NCI-H69 (cell line): ENCODE data around the gene MMP20.

ENCODE experiments used
- DNase-seq: peaks from one replicate; lab custom pipeline; 2025; lab: John Stamatoyannopoulos, UW

MMP20 gene

DNA sequence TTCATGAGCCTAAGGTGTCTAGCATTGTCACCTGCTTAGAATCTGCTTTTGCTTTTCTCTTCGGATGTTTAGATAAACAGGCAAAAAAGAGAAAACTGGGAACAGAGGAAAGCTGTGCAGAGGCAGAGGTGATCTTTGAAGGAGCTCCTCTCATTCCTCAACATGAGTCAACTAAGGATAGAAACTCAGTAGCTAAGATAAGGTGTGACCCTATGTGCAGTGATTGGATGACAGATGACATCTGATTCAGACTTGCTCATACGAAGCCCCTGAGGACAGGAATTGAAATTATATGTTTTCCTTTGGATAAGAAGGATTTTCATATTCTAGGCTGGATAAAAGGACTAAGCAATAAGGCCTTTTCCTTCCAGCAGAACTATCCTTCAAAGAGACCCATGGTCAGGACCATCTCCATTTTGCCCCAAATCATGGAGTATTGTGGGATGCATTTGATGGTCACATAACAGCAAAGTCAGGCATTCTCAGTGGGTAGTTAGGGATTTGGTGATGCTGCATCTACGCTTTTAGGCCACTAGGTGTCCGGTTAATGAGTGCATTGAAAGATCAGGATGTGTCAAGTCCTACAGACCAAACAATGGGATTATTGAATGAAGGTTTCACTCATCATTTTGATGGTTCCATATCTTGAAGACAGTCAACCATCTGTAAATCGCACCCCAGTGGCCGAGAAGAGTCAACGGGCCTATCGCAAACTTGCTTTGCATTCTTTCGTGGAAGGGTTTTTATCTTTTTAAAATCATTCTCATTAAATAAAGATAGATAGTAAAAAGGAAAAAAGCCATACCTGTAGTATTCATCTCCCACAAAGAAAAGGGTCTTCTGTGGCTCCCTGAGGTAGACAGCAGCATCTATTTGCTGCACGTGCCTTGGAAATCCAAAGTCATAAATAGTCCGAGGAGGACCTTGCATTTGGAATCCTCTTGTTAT is 32.2 kb downstream of the MMP20 start:
- DNase-seq = peak; percentile 54

DNA sequence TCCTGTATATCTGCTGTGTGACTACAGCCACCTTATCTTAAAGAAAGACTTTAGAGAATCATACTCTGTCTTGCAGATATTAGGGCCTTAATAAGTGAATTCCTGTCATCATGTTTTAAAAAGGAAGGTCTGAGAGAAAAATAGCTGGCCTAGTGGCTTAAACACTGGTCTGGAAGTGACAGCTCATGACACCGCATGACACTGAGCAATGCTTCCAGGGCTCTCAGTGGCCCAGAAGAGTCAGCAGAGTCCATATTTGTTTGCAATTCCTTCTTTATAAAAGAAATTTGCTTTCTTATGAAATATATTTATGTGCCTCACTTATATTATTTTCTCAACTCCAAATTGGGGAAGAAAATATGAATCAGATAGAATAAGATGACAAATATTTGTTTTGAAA is 33.0 kb downstream of the MMP20 start:
- no peak for DNase-seq

DNA sequence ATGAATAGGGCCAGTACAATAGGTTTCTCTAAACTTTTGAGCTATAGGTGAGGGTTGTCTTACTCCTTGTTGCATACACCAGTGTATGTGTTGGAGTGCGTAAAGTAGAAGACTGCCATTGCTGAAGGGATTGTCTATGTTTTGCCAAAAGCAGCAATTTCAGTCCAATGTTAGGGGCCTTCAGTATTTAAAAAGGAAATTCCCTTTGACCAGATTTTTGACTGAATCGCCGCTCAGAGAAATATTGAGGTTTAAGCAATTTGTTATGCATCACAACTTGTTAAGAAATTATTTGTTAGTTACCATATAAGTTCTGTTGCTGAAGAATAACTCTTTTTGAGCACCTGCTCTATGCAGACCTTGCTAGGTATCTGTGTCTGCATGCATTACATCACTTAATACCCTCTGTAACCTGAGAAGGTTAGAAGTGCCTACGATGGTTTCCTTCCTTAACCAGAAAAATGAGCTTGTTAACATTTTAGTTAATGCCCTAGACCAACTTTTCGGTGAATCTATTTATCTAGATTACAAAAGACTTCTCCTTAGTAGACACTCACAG is 33.9 kb downstream of the MMP20 start:
- DNase-seq = no peak

DNA sequence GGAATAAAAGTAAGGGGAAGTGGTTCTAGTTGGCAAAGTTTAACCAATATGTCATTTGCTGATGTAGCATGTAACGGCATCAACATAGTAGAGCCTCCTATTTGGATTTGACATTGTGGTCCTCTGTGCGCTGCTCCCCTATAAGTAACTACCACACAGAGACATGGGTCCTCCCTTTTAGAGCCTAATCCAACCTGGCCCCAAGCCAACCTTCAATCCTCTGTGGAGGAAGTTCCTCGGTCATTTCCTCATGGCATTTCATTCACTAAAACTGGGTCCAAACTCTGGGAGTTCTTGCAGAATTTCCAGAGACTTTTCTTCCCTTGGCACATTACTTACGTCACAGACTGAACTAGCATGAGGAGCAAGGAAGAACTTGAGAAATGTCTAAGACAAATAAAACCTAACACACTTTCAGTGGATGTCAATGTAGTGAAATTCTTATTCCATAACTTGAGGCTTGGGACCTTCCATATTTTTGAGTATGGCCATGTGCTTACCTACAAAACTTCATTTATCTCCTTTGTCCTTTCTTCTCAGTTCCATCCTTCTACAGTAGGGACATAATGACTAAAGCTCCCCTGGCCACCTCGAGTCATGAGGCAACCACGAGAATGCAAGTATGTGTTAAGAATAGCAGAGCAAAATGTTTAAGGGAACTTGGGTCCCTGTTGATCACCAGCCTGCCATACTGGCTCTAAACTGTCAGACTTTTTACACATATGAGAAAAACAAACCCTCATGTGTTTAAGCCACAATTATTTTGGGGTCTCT is 34.7 kb downstream of the MMP20 start:
- no peak for DNase-seq

DNA sequence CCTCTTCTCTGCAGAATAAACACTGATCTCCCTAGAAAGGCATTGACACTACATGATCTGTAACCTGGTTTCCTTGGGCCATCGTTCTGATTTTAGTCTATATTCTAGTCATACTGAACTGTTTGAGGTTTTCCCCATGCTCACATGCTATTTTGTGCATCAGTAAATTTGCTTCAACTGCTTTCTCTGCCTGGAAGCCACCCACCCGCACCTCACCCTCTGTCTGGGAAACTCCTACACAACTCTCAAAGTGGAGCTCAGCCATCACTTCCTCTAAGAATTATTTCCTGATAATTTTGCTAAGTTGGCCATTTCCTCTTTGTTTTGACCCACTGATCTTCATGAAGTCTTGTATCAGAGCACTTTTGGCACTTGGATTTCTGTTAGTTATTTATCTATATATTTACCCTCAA is 36.1 kb downstream of the MMP20 start:
- DNase-seq = no peak

DNA sequence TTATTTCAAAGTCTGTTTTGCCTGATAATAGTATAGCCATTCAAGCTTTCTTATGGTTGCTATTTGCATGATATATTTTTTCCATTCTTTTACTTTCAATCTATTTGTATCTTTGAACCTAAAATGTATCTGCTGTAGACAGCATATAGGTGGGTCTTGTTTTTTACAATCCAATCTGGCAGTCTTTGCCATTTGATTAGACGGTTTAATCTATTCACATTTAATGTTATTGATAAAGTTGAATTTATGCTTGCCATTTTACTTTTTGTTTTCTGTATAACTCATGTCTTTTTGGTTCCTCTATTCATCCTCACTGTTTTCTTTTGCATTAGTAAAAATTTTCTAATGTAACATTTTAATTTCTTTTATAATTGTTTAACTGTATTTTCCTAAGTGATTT is 37.4 kb downstream of the MMP20 start:
- no peak for DNase-seq

DNA sequence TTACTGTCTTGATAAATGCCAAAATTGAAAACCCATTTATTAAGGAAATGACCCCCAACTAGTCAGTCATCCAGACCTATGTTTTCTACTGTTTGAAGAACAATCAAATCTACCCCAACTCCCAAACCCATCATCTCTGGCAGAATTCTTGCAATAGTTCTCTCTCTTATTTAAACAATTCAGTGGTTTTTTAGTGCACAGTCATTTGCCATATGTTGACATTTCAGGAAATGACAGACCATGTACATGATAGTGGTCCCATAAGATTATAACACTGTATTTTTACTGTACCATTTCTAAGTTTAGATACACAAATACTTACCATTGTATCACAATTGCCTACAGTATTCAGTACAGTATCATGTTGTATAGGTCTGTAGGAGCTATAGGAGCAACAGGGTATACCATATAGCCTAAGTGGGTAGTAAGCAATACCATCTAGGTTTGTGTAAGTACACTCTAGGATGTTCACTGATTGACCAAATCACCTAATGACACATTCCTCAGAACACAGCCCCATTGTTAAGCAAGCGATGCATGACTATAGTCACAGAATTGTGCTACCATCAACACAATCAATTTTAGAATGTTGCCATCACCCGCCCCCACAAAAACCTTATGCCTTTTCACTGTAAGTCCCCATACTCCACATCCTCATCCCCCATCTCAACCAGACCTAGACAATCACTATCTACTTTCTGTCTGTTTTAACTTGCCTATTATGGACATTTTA is 41.8 kb downstream of the MMP20 start:
- DNase-seq = no peak

DNA sequence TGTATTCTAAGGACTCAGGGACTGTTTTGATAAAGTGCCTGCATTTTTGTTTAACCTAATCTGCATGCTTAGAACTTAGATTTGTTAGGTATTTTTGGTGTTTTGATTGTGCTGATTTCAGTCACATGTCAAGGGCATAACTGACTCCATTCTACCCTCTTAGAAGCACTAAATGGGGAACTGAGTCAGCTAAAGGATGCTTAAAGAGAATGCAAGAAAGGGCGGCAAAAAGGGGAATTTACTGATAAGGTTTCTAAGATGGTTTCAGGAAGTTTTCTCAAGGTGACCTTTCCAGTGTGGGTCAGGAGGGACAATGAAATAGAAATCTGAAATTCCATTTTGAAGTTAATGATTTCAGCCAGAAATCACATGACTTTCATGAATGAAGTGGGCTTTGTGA is 43.0 kb downstream of the MMP20 start:
- no peak for DNase-seq

DNA sequence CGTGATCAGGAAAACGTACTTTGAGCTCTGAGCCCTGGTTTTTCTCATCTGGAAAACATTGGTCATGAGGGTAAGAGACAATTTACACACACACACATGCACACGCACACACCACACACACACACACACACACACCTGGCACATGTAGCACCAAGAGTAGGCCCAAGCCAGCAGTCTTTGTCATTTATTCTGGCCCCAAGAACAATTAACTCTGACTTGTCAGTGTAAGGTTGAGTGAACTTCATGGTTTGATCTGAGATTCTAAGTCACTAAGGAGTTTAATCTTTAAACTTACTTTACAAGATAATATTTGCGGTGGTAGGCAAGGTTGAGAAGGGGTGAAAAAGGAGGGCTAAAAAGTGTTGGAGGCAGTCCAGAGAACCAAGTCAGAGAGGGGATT is 44.1 kb downstream of the MMP20 start:
- DNase-seq = no peak

DNA sequence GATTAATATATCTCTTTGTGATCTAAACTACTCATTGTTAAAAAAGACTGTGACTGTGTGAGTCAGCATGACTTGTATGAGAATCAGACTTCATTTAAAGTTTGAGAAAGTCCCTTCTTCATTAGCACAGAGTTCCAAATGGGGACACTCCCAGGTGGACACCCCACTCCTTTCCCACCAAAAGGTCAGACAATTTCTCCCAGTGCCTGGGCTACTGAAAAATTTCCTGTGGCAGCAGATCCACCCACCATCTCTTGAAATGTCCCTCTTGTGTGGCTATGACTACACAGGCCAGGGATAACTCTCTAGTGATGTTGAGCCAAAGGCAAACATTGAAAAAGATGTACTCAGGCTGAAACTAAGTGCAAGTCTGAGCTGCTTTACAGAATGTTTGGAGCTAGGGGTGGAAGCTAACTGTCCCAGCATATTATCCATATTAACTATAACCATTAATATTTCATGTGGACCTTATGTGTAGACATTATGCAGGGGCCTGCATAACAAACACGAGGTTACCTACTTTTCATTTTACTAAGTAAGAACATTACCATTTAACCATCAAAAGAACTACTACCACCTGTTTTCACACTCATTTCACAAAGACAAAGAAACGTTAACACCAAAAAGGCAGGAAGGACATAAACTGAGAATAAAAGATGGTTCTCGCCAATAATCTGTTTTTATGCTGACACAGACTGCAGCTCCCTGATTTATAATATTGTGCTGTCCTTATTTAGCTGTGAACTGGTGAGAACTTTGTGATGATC is 44.8 kb downstream of the MMP20 start:
- DNase-seq = no peak

DNA sequence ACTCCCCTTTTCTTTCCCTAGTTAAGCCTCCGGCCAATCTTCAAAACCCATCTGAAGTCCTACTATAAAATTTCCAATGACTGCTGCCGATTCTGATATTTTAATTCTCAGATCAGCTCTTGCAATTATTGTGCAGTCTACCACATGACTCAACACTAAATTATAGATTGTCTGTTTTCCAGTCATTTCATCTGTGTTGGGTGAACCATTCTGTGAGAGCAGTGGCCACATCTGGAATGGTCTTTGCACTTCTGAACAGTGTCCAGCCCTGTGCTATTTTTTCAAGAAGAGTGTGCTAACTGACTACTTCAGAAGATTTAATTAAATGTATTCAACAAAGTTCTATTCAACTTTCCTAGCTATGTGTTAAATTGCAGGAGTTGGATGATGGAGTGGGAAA is 47.4 kb downstream of the MMP20 start:
- no peak for DNase-seq

DNA sequence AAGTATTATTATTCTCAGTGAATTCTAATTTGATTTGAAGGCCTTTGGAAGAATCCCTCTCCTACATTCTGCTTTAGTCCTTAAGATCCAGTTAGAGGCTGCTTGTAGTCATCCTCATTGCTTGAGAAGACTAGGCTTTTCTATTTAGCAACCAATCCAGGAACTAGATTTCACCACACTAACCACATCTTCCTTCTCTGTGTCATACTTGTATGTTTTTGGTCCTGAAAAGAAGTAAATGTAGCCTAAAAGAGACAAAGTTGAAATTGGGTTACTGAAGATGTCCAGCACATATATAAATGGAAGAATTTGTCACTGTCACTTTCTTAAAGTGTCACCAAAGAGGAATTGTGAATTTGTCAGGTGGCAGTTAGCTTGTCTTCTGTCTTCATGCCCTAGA is 48.0 kb downstream of the MMP20 start:
- DNase-seq = no peak

DNA sequence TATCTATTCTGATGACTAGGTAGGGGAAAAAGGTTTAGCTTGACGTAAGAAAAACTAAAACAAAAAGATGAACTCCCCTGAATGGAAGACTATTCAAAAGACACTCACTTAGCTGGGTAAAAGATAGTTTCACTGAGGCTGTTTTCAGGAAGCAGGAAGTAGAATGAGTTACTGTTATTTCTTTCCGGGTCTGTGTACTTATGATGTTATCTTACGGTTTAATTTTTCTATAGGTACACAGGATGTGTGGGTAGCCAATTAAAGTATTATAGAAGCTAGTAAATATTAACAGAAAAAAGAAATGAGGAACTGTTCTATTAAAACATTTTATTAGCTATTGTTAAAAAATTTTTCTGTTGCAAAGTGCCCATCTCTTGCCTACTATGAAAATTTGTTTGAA is 48.8 kb downstream of the MMP20 start:
- no peak for DNase-seq

DNA sequence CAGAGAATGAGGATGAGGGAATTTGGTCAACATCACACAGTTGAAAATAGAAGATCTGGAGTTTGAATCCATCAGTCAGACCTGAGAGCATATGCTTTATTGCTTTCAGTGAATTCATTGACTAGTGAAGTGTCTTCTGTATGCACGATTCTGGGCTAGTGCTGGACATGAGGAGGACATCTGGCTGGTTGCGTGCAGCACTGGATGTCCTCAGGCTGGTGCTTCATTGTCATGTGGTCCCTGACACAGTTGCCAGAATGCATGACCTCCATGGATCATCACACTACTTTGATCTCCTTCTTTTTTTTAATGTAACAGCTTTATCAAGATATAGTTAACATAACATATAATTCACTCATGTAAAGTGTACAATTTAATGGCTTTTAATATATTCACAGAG is 50.1 kb downstream of the MMP20 start:
- no peak for DNase-seq

DNA sequence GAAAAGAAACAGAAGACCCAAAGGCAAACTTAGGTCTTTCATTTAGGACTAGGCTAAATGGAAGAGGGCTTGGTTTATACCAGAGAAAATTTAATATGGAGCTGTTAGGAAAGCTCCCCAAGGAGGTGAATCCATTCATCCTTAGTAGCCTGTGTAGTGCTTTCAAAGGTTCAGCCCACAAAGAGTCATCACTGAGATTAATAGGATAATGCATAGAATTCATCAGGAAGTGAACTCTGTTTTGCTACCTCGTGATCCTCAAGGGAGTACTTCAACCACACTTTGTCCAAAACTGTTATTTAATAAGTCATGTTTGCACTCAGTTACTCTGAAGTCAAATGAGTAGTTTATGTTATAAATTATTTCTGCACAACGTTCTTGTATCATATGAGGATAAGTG is 51.3 kb downstream of the MMP20 start:
- no peak for DNase-seq

DNA sequence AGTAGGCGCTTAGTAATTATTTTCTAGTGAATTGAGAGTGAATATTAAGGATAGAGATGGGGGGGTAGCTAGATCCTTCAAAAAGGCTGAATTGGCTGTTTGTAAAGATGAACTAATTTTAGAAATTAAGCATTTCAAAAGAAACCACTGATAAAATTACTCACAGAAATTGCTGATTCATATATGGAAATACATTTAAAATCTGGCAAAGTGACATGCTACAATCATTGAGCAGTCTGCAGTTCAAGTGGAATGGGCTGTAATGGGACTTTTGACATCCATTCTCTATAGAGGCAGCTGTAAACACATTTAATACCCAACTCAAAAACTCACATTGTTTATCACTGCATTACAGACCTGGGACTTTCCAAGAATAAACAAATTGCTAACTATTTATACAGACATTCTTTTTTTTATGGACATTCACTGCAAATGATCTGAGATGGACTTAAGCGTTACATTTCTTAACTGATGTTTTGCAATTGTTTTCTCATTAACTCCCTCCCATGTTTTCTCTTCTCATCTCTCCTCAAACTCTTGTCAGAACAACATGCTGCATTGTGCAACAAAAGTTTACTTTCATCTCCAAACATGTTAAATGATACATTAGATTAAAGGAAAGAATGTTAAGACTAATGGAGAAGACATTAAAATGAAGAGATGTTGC is 52.4 kb downstream of the MMP20 start:
- DNase-seq = no peak

DNA sequence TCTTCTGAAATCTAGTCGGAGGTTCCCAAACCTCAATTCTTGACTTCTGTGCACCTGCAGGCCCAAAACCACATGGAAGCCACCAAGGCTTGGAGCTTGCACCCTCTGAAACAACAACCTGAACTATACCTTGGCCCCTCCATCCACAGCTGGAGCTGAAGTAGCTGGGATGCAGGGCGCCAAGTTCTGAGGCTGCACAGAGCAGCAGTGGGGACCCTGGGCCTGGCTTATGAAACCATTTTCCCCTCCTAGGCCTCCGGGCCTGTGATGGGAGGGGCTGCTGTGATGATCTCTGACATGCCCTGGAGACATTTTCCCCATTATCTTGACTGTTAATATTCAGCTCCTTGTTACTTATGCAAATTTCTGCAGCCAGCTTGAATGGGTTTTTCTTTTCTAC is 56.3 kb downstream of the MMP20 start:
- DNase-seq = no peak

DNA sequence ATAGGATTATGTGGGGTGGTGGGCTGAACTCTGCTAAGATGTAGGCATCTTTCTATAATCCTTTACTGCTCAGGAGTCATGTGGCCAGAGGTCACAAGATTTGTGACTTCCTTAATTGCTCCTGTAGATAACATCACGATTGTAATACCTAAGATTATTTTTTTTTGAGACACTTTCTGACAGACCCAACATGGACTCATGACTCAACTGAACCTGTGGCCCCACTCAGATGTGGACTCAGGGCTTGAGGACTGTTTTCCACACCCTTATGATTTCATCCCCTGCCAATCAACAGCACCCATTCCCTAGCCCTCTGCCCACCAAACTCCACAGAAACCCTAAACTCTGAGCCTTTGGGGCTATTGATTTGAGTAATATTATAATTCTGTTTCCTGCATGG is 59.0 kb downstream of the MMP20 start:
- no peak for DNase-seq

DNA sequence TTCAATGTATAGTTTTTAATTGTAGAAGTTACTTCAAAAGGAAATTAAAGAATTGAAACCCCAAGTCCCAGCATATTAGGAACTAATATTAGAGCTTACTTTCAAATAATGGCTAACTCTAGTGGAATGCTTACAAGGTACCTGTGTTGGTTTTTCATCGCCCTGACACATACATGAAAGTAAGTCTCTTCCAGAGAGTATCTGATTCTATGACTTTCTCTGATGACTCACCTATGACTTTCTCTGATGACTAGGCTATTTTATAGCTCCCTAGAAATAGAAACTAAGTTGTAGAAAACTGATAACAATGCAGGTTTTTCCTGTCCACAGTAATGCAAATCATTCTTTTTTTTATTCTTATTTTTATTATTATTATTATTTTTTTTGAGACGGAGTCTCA is 61.0 kb downstream of the MMP20 start:
- no peak for DNase-seq

DNA sequence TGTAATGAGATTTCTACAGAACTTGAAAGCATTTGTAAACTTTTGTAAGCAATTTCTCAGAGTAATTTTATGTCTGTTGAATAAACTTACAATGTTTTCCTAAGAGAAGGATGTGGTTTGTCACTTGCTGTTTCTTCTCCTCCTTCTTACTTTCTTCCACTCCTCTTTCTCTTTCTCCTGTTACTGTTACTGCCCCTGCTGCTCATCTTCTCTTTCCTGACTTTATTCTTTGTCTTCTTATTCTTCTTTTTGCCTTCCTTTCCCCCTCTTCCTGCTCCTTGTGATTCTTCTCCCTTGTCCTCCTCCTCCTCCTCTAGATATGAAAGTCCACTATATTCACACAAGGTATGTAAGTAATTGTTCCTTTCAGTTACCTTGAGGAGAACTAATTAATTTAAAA is 63.5 kb downstream of the MMP20 start:
- DNase-seq = no peak

DNA sequence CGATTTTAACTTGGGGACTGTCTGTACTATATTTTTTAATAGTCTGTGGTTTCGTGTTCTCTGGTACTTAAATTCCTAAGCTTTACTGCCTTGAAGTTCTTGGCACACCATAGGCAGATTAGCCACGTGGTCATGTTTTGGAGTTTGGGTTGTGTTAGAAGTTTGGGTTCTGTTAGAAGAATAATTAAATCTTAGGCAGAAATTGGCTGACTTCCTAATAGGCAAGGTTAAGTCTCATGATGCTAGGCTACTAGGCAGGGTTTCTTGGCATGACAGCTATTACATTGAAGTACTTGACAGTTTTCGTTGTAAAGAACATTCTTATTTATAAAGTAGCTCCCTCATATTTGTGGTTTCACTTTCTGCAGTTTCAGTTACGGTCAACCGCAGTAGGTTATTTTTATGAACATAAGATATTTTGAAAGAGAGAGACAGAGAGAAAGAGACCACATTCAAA is 64.5 kb downstream of the MMP20 start:
- DNase-seq = no peak
